ENCODE measurements around the gene TCP11L1.

DNA sequence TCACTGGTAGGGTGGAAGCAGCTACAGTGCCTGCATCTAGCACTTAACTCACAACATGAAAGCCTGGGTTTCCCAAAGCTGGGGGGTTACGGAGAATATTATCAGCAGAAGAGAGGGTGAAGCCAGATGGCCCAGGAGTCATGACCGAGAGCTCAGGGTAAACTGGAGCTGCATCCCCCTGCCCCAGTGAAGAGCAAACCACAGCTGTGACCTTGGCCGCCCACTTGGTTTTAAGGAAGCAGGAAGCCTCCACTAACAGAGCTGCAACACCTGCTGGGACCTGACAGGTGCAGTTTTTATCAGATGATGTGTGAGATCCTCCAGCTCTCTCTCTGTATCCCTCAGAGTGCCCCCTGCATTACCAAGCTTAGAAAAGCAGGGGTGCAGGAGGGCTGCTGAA, 20.9 kb downstream of the TCP11L1 start:
- TF ChIP-seq POLR2AphosphoS5 (IDR thresholded peaks at IDR 0.05): no peak
- TF ChIP-seq, protein P1, sequence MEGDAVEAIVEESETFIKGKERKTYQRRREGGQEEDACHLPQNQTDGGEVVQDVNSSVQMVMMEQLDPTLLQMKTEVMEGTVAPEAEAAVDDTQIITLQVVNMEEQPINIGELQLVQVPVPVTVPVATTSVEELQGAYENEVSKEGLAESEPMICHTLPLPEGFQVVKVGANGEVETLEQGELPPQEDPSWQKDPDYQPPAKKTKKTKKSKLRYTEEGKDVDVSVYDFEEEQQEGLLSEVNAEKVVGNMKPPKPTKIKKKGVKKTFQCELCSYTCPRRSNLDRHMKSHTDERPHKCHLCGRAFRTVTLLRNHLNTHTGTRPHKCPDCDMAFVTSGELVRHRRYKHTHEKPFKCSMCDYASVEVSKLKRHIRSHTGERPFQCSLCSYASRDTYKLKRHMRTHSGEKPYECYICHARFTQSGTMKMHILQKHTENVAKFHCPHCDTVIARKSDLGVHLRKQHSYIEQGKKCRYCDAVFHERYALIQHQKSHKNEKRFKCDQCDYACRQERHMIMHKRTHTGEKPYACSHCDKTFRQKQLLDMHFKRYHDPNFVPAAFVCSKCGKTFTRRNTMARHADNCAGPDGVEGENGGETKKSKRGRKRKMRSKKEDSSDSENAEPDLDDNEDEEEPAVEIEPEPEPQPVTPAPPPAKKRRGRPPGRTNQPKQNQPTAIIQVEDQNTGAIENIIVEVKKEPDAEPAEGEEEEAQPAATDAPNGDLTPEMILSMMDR (IDR thresholded peaks at IDR 0.05): no peak
- no peak for TF ChIP-seq EP300 (IDR thresholded peaks at IDR 0.05)
- no peak for TF ChIP-seq POLR2A (IDR thresholded peaks at IDR 0.05)

Data from gastroesophageal sphincter (tissue), 3 donors.